Inflammatory macrophage treated with lipopolysaccharide for 1 hour (primary cell): ENCODE results near the gene BRD9.
"Not testable (repeated sequence)": the region's sequence is repeated elsewhere in the genome, so short reads cannot be mapped to it uniquely, and the experiment has no call there.

Source experiments
- DNase-seq, 2 donors: peaks; one replicate each; pipeline ENCODE4 v3.0.0-alpha.2; 2020 to 2022

BRD9 gene

DNA sequence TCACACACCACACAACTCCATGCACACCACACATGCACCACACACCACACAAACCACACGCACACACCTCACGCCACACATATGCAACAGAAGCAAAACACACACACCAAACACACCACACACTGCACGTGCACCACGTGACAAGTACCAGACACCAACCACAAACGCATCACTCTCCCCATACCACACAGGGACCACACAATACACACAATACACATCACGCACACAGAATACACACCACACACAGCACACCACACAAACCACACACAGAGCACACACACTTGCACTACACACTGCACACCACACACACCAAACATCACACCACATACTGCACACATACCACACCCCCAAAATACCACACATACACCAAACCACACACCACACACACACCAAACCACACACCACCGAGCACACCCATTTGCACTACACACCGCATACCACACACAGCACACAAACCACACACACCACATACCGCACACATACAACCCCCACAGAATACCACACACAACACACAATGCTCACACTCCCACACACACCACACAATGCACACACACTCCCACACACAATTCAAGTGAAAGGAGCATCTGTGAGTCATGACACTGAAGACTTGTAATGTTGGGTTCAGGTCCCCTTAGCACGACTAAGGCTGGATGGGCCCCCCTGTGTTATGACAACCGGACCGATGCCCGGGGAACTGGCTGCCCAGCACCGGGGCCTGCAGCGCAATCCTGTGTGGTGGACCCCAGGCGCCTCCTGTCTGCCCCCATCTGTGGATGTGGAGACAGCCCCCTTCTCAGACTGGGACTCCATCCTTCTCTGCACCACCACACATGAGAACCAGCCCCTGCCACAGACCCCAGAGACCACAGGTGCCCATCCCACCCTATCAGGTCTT, 35.8 kb downstream of the BRD9 start:
- DNase-seq: no peak

- DNase-seq: no peak
Measured at GRCh38 chr5:855771-856530, 36.6 kb downstream of the BRD9 start.

DNA sequence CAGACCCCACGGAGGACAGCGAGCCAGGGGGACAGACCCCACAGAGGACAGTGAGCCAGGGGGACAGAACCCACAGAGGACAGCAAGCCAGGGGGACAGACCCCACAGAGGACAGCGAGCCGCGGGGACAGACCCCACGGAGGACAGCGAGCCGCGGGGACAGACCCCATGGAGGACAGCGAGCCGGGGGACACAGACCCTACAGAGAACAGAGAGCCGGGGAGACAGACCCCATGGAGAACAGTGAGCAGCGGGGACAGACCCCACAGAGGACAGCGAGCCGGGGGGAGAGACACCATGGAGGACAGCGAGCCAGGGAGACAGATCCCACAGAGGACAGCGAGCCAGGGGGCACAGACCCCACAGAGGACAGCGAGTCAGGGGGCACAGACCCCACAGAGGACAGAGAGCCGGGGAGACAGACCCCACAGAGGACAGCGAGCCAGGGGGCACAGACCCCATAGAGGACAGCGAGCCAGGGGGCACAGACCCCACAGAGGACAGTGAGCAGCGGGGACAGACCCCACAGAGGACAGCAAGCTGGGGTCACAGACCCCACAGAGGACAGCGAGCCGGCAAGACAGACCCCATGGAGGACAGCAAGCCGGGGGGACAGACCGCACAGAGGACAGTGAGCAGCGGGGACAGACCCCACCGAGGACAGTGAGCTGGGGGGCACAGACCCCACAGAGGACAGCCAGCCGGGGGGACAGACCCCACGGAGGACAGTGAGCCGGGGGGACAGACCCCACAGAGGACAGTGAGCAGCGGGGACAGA, 37.4 kb downstream of the BRD9 start:
- no peak for DNase-seq

- DNase-seq: no peak
Measured at GRCh38 chr5:854217-854616, 38.4 kb downstream of the BRD9 start.

DNA sequence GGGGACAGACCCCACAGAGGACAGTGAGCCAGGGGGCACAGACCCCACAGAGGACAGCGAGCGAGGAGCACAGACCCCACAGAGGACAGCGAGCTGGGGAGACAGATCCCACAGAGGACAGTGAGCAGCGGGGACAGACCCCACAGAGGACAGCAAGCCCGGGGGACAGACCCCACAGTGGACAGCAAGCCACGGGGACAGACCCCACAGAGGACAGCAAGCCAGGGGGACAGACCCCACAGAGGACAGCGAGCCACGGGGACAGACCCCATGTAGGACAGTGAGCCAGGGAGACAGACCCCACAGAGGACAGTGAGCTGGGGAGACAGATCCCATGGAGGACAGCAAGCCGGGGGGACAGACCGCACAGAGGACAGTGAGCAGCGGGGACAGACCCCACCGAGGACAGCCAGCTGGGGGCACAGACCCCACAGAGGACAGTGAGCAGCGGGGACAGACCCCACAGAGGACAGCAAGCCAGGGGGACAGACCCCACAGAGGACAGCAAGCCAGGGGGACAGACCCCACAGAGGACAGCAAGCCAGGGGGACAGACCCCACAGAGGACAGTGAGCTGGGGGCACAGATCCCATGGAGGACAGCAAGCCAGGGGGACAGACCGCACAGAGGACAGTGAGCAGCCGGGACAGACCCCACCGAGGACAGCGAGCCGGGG, 39.0 kb downstream of the BRD9 start:
- DNase-seq: not testable (repeated sequence)

DNA sequence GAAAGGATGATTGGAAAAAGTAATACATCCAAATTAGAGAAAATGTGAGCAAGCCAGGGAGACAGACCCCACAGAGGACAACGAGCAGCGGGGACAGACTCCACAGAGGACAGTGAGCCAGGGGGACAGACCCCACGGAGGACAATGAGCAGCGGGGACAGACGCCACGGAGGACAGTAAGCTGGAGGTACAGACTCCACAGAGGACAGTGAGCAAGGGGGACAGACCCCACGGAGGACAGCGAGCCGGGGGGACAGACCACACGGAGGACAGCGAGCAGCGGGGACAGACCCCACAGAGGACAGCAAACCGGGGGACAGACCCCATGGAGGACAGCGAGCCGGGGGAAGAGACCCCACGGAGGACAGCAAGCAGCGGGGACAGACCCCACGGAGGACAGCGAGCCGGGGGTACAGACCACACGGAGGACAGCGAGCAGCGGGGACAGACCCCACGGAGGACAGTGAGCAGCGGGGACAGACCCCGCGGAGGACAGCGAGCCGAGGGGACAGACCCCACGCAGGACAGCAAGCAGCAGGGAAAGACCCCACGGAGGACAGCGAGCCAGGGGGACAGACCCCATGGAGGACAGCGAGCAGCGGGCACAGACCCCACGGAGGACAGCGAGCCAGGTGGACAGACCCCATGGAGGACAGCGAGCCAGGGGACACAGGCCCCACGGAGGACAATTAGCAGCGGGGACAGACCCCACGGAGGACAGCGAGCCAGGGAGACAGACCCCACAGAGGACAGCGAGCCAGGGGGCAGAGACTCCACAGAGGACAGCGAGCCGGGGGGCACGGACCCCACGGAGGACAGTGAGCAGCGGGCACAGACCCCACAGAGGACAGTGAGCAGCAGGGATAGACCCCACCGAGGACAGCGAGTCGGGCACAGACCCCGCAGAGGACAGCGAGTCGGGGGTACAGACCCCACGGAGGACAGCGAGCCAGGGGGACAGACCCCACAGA, 39.9 kb downstream of the BRD9 start:
- no peak for DNase-seq

- no peak for DNase-seq
Measured at GRCh38 chr5:852018-852417, 40.6 kb downstream of the BRD9 start.

DNA sequence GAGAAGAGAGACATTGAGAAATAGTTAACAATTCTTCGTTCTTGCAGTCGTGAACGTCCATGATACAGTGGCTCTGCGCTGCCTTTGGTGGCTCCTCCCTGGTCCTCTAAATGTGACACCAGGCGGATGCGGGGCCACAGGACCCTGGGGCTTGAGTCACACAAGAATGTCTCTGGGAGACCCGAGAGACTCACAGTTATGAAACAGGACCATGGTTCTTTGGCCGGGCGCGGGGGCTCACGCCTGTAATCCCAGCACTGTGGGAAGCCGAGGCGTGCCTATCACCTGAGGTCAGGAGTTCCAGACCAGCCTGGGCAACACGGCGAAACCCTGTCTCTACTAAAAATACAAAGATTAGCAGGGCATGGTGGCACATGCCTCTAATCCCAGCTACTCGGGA, 41.0 kb downstream of the BRD9 start:
- no peak for DNase-seq

GRCh38 chr5:851076-851475, 41.5 kb downstream of the BRD9 start:
- DNase-seq: no peak

GRCh38 chr5:850511-851006, 42.0 kb downstream of the BRD9 start, which contains the start of gene ZDHHC11:
TSS of gene ZDHHC11 (minus strand) at chr5:850986. CDS start at chr5:850602, 384 bp downstream.
- no peak for DNase-seq

DNA sequence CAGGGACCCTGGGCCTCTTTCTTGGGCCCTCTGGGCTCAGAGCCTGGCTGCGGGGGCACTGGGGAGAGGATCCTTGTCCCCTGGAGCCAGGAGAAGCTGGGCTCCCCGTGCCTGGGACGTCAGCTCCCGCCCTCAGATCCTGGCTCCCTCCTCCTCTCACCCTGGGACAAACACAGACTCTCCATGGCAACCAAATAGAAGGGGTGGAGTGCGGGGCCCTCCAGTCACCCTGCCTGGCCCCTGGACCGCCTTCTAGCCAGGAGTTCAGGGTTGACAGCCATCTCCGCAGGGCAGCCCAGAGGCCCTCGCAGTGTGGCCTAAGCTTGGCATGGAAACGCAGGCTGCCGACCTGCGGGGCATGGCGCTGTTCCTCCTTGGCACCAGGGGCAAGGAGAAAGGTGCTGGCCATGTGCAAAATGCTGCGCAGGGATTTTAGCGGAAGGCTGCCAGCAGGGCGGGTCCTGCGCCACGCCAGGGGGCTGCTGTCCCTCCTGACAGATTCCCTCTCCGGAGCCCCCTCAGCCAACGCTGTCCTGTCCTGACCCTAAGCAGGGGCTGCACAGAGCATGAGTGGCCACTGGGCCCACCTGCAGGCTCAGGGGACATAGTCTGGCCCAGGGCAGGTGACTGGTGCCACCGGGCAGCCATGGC, 42.8 kb downstream of the BRD9 start:
- no peak for DNase-seq

DNA sequence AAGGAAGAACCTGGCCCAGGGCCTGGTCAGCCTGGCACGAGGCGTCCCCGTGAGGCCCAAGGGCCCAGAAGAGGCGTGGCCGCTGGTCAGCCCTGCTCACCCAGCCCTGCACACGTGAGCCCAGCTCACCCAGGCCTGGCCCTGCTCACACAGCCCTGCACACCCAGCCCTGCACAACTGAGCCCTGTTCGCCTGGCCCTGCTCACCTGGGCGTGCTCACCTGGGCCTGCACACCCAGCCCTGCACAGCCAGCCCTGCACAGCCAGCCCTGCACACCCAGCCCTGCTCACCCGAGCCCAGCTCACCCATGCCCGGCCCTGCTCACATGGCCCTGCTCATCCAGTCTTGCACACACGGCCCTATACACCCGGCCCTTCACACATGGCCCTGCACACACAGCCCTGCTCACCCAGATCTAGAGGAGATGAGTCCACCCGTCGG, 43.9 kb downstream of the BRD9 start:
- DNase-seq: no peak

- not testable (repeated sequence) for DNase-seq
Measured at GRCh38 chr5:847736-848135, 44.9 kb downstream of the BRD9 start.

DNA sequence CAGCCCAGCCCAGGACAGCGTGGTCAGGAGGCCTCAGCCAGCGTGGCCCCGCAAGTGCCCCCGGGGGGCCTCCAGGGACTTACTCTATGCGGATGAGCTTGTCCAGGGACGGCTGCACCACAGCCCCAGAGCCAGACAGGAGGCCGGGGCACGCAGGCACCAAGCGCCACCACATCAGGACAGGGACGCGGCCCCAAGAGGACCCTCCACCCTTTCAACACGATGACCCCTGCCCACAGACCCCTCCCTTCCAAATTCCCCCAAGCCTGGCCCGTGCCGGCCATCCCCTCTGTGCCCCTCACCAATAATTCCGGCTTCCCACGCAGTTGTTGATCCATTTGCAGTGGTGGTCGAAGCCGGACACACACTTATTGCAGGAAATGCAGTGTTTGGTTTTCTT, 45.4 kb downstream of the BRD9 start:
- DNase-seq: not testable (repeated sequence)

DNA sequence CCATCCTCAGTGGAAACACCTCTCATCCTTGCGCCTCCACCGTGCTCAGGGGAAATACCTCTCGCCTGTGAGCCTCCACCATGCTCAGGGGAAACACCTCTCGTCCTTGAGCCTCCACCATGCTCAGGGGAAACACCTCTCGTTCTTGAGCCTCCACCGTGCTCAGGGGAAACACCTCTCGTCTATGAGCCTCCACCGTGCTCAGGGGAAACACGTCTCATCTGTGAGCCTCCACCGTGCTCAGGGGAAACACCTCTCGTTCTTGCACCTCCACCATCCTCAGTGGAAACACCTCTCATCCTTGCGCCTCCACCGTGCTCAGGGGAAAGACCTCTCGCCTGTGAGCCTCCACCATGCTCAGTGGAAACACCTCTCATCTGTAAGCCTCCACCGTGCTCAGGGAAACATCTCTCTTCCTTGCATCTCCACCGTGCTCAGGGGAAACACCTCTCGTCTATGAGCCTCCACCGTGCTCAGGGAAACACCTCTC, 46.0 kb downstream of the BRD9 start:
- not testable (repeated sequence) for DNase-seq

- DNase-seq: not testable (repeated sequence)
Measured at GRCh38 chr5:845676-846601, 46.7 kb downstream of the BRD9 start.

- not testable (repeated sequence) for DNase-seq
Measured at GRCh38 chr5:845031-845675, 47.4 kb downstream of the BRD9 start.

DNA sequence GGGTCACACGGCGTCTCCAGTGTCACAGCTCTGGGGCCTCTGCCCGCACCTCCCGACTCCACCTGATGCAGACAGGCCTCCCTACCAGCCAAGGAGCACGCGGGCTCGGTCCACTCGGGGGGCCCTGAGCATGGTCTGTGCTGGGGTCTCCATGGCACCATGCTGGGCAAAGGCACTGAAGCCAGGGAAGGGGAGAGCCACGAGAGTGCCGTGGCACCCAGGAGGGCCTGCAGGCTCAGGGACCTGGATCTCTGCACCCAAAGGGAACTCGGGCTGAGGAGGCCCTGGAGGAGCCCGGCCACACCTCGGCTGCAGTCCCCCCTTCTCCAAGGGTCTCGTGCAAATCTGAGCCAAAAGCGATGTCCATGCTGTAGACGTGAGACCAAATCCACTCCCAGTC, 48.2 kb downstream of the BRD9 start:
- DNase-seq: not testable (repeated sequence)

- DNase-seq: not testable (repeated sequence)
Measured at GRCh38 chr5:843926-844325, 48.7 kb downstream of the BRD9 start.
